ENCODE measurements around the gene MECP2.

The MECP2 gene

GRCh38 chrX:154059231-154059630 is 38.3 kb downstream of the MECP2 start:
- DNase-seq: no peak

GRCh38 chrX:154058214-154058997 is 39.1 kb downstream of the MECP2 start:
- no peak for DNase-seq

- no peak for DNase-seq
Measured at GRCh38 chrX:154057791-154058190, 39.7 kb downstream of the MECP2 start.

- no peak for DNase-seq
Measured at GRCh38 chrX:154056770-154057241, 40.7 kb downstream of the MECP2 start.

- DNase-seq: no peak
Measured at GRCh38 chrX:154051201-154051810, 46.2 kb downstream of the MECP2 start.

GRCh38 chrX:154050113-154050495 is 47.4 kb downstream of the MECP2 start:
- DNase-seq: no peak

GRCh38 chrX:154049209-154050112 is 48.1 kb downstream of the MECP2 start:
- DNase-seq: no peak

- DNase-seq: no peak
Measured at GRCh38 chrX:154048398-154048797, 49.1 kb downstream of the MECP2 start.

GRCh38 chrX:154046940-154047610 is 50.4 kb downstream of the MECP2 start:
- DNase-seq: no peak

GRCh38 chrX:154046031-154046781 is 51.3 kb downstream of the MECP2 start:
- DNase-seq: no peak

GRCh38 chrX:154044091-154044490 is 53.4 kb downstream of the MECP2 start:
- DNase-seq: no peak

GRCh38 chrX:154043003-154043763 is 54.3 kb downstream of the MECP2 start:
- no peak for DNase-seq

GRCh38 chrX:154040863-154041262 is 56.7 kb downstream of the MECP2 start:
- DNase-seq: no peak

GRCh38 chrX:154040307-154040756 is 57.2 kb downstream of the MECP2 start:
- no peak for DNase-seq

- no peak for DNase-seq
Measured at GRCh38 chrX:154039577-154039976, 57.9 kb downstream of the MECP2 start.

- no peak for DNase-seq
Measured at GRCh38 chrX:154038656-154039055, 58.9 kb downstream of the MECP2 start.

GRCh38 chrX:154037754-154038153 is 59.8 kb downstream of the MECP2 start:
- DNase-seq: no peak

GRCh38 chrX:154036513-154036912 is 61.0 kb downstream of the MECP2 start:
- DNase-seq: no peak

- DNase-seq: no peak
Measured at GRCh38 chrX:154033848-154034247, 63.7 kb downstream of the MECP2 start.

- no peak for DNase-seq
Measured at GRCh38 chrX:154032653-154033052, 64.9 kb downstream of the MECP2 start.

GRCh38 chrX:154032160-154032559 is 65.4 kb downstream of the MECP2 start:
- DNase-seq: no peak

Data from NCI-H2029 treated with DMSO at 0.1 percent for 48 hours (cell line).